Upper lobe of left lung (tissue), 4 donors: ENCODE measurements around the gene DUSP2.

ENCODE experiments used
- POLR2A ChIP-seq, 4 donors: fragments of 450-650 bp; IDR thresholded peaks; one replicate each; pipeline ENCODE4 v1.5.1; 2016 to 2017; ENCODE audit warnings: antibody characterized with exemption in 4 of 4, mild to moderate bottlenecking in 2 of 4
- TF ChIP-seq, protein P1 (sequence below), 6 experiments: fragments of 450-650 bp in 4 of 6; fragments of 200-600 bp in 2 of 6; sonication (generic) in 2 of 6; IDR thresholded peaks; one replicate each; pipeline ENCODE4 v1.5.1; 2016 to 2019; ENCODE audit warnings: antibody characterized with exemption in 6 of 6

DNA sequence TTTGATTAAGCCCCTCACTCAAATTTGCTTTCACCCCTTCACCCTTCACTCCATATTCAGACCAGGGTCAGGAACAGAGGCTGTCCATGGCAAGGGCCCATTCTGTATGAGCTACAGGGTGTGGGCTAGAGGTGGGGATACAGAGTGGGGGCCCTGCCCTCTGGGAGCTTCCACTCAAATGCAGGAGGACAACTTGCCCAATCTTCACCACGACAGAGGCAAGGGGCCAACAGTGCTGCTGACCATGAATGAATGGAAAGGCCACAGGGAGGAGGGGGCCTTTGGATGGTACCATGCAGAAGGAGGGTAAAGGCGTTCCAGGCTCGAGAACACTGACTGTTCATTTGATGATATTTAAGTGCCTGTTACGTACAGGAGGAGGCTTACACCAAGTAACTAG, 51.7 kb downstream of the DUSP2 start:
- no peak for TF ChIP-seq POLR2A (IDR thresholded peaks at IDR 0.05)
- TF ChIP-seq, protein P1, sequence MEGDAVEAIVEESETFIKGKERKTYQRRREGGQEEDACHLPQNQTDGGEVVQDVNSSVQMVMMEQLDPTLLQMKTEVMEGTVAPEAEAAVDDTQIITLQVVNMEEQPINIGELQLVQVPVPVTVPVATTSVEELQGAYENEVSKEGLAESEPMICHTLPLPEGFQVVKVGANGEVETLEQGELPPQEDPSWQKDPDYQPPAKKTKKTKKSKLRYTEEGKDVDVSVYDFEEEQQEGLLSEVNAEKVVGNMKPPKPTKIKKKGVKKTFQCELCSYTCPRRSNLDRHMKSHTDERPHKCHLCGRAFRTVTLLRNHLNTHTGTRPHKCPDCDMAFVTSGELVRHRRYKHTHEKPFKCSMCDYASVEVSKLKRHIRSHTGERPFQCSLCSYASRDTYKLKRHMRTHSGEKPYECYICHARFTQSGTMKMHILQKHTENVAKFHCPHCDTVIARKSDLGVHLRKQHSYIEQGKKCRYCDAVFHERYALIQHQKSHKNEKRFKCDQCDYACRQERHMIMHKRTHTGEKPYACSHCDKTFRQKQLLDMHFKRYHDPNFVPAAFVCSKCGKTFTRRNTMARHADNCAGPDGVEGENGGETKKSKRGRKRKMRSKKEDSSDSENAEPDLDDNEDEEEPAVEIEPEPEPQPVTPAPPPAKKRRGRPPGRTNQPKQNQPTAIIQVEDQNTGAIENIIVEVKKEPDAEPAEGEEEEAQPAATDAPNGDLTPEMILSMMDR (IDR thresholded peaks at IDR 0.05): no peak
